SK-N-SH (cell line): ENCODE results near the gene ANKMY1. TPM values are rescaled to one million over a fixed set of nuclear protein-coding genes. Genes with fewer than 3 reads are reported as not detected.

ENCODE experiments used
- CTCF ChIA-PET: fragments of 300-600, 350-600 bp; formaldehyde crosslinking; extraction: SDS; loops from one replicate; lab custom pipeline; 2021; lab: Yijun Ruan, JAX
- POLR2A ChIA-PET: fragments of 350-600 bp; sonication (Branson Sonifier 250); formaldehyde crosslinking; extraction: SDS; loops from one replicate; lab custom pipeline; 2020; ENCODE audit warnings: antibody characterized with exemption, inconsistent platforms; lab: Yijun Ruan, JAX
- DNase-seq: peaks from one replicate; pipeline ENCODE4 v3.0.0; 2012
- H2AFZ ChIP-seq: fragments of 200-600 bp; sonication (generic); 2 replicates; pipeline ENCODE4 v1.8.1; 2016; ENCODE audit warnings: antibody characterized with exemption, mild to moderate bottlenecking, low read depth
- H3F3A ChIP-seq: fragments of 200-600 bp; sonication (generic); replicated peaks from 2 replicates; pipeline ENCODE3; 2016; ENCODE audit warnings: antibody characterized with exemption, mild to moderate bottlenecking; ENCODE audit not compliant: insufficient read depth
- H3K27ac ChIP-seq, 2 experiments: fragments of 200-500 bp in 1 of 2; fragments of 200-600 bp in 1 of 2; sonication (Bioruptor generic) in 1 of 2; sonication (generic), shearing (Covaris generic) in 1 of 2; 2 replicates each; pipeline versions ENCODE4 v1.5.1 to v1.6.1; 2014 to 2016; ENCODE audit warnings: low read depth in 2 of 2, inconsistent platforms in 1 of 2, low read length in 1 of 2, mild to moderate bottlenecking in 1 of 2, mixed read lengths in 1 of 2
- H3K27me3 ChIP-seq: fragments of 200-600 bp; sonication (generic), shearing (Covaris generic); 2 replicates; pipeline ENCODE4 v1.6.1; 2016; ENCODE audit warnings: mixed run types; ENCODE audit not compliant: insufficient read depth
- H3K36me3 ChIP-seq, 2 experiments: fragments of 200-500 bp in 1 of 2; fragments of 200-600 bp in 1 of 2; sonication (Bioruptor generic) in 1 of 2; sonication (generic) in 1 of 2; replicated peaks in 1 of 2; 2 replicates each; pipeline versions ENCODE3 to v1.5.1; 2014 to 2016; ENCODE audit warnings: low read length in 1 of 2, mild to moderate bottlenecking in 1 of 2; ENCODE audit not compliant: insufficient read depth in 2 of 2, control insufficient read depth in 1 of 2
- H3K4me1 ChIP-seq, 2 experiments: fragments of 200-500 bp in 1 of 2; fragments of 200-600 bp in 1 of 2; sonication (Bioruptor generic) in 1 of 2; sonication (generic), shearing (Covaris generic) in 1 of 2; 2 replicates each; pipeline versions ENCODE4 v1.5.1 to v1.6.1; 2014 to 2016; ENCODE audit warnings: low read depth in 1 of 2, low read length in 1 of 2, mixed run types in 1 of 2; ENCODE audit not compliant: insufficient read depth in 2 of 2, control insufficient read depth in 1 of 2
- H3K4me2 ChIP-seq: fragments of 200-600 bp; sonication (generic), shearing (Covaris generic); 2 replicates; pipeline ENCODE4 v1.6.1; 2017; ENCODE audit warnings: mixed run types
- H3K4me3 ChIP-seq, 2 experiments: fragments of 200-500 bp in 1 of 2; fragments of 200-600 bp in 1 of 2; sonication (Bioruptor generic) in 1 of 2; sonication (generic), shearing (Covaris generic) in 1 of 2; 2 replicates each; pipeline versions ENCODE4 v1.5.1 to v1.8.1; 2014 to 2016; ENCODE audit warnings: low read depth in 2 of 2, inconsistent platforms in 1 of 2, low read length in 1 of 2, mild to moderate bottlenecking in 1 of 2, mixed read lengths in 1 of 2, moderate library complexity in 1 of 2
- H3K79me2 ChIP-seq: fragments of 200-600 bp; sonication (generic); 2 replicates; pipeline ENCODE4 v1.8.1; 2017; ENCODE audit warnings: mild to moderate bottlenecking; ENCODE audit not compliant: insufficient read depth
- H3K9ac ChIP-seq: fragments of 200-600 bp; sonication (generic); 2 replicates; pipeline ENCODE4 v1.6.1; 2017; ENCODE audit warnings: mixed run types
- H3K9me2 ChIP-seq: fragments of 200-600 bp; sonication (generic); 2 replicates; pipeline ENCODE4 v1.6.1; 2017; ENCODE audit warnings: mixed run types
- H3K9me3 ChIP-seq: fragments of 200-600 bp; sonication (generic); 2 replicates; pipeline ENCODE4 v1.6.1; 2017; ENCODE audit warnings: mixed run types, mild to moderate bottlenecking, moderate library complexity
- H4K20me1 ChIP-seq: fragments of 200-600 bp; sonication (generic); 2 replicates; pipeline ENCODE4 v1.6.1; 2017; ENCODE audit warnings: mild to moderate bottlenecking, mixed run types; ENCODE audit not compliant: insufficient read depth
- CHD2 ChIP-seq: fragments of 150-350 bp; IDR thresholded peaks from 2 replicates; pipeline ENCODE4 v1.6.1; 2018; ENCODE audit warnings: low read length; ENCODE audit not compliant: partially characterized antibody
- EP300 ChIP-seq, 2 experiments: IDR thresholded peaks; 2 replicates each; pipeline versions ENCODE4 v1.4.0 to v1.6.1; 2012; ENCODE audit warnings: borderline replicate concordance in 1 of 2, low read depth in 1 of 2, low read length in 1 of 2
- GABPA ChIP-seq: IDR thresholded peaks from 2 replicates; pipeline ENCODE4 v1.4.0; 2012; ENCODE audit warnings: low read depth, mild to moderate bottlenecking
- MEF2A ChIP-seq: IDR thresholded peaks from 2 replicates; pipeline ENCODE4 v1.4.0; 2012; ENCODE audit warnings: low read depth, borderline replicate concordance
- RFX5 ChIP-seq: IDR thresholded peaks from 2 replicates; pipeline ENCODE4 v1.6.1; 2012; ENCODE audit warnings: mild to moderate bottlenecking, improper control_type of control experiment, low read length
- TAF1 ChIP-seq: IDR thresholded peaks from 2 replicates; pipeline ENCODE4 v1.6.1; 2012; ENCODE audit warnings: low read depth, mild to moderate bottlenecking, low read length, moderate library complexity, borderline replicate concordance
- TEAD4 ChIP-seq: IDR thresholded peaks from 2 replicates; pipeline ENCODE4 v1.4.0; 2012; ENCODE audit warnings: mild to moderate bottlenecking, borderline replicate concordance; ENCODE audit not compliant: insufficient read depth
- YY1 ChIP-seq: IDR thresholded peaks from 2 replicates; pipeline ENCODE4 v1.4.0; 2012; ENCODE audit warnings: low read depth, mild to moderate bottlenecking
- WGBS: methylation state at CpG from one replicate; pipeline ENCODE4 v1.1.6; 2017; ENCODE audit warnings: low lambda C conversion rate; 5-methylcytosine and 5-hydroxymethylcytosine counted together
- polyA plus RNA-seq, 3 experiments: library from polyadenylated mRNA; depleted of rRNA; stranded (reverse); fragments of >200 nt; gene quantifications; 2 replicates each; pipeline ENCODE4 v1.2.3, GENCODE V29; 2012
- TF ChIP-seq, protein P1 (sequence below): IDR thresholded peaks from 2 replicates; pipeline ENCODE4; 2012
- TF ChIP-seq, protein P2 (sequence below): fragments of 150-350 bp; IDR thresholded peaks from 2 replicates; pipeline ENCODE4 v1.6.1; 2016; ENCODE audit warnings: mild to moderate bottlenecking, low read depth, low read length
- TF ChIP-seq, protein P3 (sequence below): fragments of 150-350 bp; IDR thresholded peaks from 2 replicates; pipeline ENCODE4 v1.6.1; 2017; ENCODE audit warnings: antibody characterized with exemption, low read length, low read depth, borderline replicate concordance

The ANKMY1 gene
- polyA plus RNA-seq, 1 of the 3 experiments (the other 2 are of a cell fraction) = 12.1 TPM

DNA sequence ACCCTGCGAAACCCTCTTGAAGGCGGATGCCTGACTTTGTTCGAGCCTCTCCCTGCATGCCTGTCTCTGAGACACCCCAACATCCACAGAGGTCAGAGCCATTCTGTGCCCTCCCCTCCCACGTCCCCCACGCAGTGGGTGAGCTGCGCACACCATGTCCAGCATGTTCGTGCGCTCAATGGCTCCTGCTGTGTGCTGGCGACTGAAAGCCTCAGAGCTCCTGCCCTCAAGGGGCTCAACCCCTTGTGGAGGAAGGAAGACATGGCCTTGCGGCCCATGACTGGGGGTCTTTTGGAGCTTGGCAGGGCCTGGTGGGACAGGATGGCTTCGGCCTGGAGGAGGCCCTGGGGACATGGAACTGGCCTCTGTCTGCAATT is 45.7 kb downstream of the ANKMY1 start:
- no peaks in the 10 kb centered on the region for H4K20me1 ChIP-seq
- H3K4me2 ChIP-seq = no peak overlapping the region
- H2AFZ ChIP-seq = no peak overlapping the region
- H3K9me3 ChIP-seq = no peaks in the 10 kb centered on the region
- TF ChIP-seq TEAD4 = no peak
- TF ChIP-seq, protein P1, sequence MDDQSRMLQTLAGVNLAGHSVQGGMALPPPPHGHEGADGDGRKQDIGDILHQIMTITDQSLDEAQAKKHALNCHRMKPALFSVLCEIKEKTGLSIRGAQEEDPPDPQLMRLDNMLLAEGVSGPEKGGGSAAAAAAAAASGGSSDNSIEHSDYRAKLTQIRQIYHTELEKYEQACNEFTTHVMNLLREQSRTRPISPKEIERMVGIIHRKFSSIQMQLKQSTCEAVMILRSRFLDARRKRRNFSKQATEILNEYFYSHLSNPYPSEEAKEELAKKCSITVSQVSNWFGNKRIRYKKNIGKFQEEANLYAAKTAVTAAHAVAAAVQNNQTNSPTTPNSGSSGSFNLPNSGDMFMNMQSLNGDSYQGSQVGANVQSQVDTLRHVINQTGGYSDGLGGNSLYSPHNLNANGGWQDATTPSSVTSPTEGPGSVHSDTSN = no peak
- H3K4me1 ChIP-seq = no peaks in the 10 kb centered on the region; a peak in 1 of 4 replicates
- H3K9ac ChIP-seq = no peak overlapping the region
- no peaks in the 10 kb centered on the region for H3F3A ChIP-seq
- DNase-seq = no peak
- H3K79me2 ChIP-seq = no peaks in the 10 kb centered on the region
- no peaks in the 10 kb centered on the region for H3K9me2 ChIP-seq
- no peaks in the 10 kb centered on the region for H3K27me3 ChIP-seq
- ChIA-PET POLR2A (no interaction called here), CTCF (no interaction called here)
- WGBS = 86% methylated on average over 4 of the region's 11 CpGs
- H3K4me3 ChIP-seq = no peak overlapping the region
- no peak overlapping the region for H3K27ac ChIP-seq
- peaks cover 3 to 14% of the 10 kb centered on the region in 2 experiments for H3K36me3 ChIP-seq

DNA sequence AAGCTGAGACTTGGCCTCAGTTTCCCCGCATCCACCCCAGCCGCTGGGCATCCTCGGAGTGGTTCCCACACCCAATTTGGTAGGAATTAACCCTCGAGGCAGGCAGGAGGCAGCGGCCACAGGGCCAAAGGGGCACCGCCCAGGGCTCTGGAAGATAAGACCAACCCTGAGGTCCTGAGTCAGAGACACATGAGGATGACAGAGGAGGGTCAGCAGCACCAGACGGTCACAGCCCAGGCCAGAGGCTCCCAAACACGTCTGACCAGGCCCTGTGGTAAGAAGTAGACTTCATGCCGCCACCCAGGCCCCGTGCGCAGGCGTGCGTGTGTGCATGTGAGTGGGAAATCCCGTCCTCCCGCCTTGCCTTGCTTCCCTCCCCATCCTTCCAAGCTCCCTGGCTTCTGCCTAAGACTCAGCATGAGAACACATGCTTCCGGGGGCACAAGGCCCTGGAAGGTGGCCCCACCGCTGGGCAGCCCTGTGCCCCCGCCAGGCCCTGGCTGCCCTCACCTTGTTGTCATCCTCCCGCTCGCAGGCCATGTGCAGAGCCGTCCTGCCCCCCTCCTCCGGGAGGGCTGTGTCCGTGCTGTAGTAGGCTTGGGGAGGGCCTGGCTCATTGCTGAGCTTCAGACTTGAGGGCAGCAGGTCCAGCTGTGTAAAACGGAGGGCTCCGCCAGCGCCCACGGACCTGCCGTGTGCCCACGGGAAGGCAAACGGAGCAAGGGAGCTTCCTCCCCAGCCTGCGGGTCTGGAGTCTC is 46.3 kb downstream of the ANKMY1 start:
- no peak overlapping the region for H2AFZ ChIP-seq
- no peaks in the 10 kb centered on the region for H4K20me1 ChIP-seq
- H3K9me2 ChIP-seq = no peaks in the 10 kb centered on the region
- H3K36me3 ChIP-seq = peaks cover 3 to 14% of the 10 kb centered on the region in 2 experiments
- no peaks in the 10 kb centered on the region for H3K79me2 ChIP-seq
- TF ChIP-seq, protein P2, sequence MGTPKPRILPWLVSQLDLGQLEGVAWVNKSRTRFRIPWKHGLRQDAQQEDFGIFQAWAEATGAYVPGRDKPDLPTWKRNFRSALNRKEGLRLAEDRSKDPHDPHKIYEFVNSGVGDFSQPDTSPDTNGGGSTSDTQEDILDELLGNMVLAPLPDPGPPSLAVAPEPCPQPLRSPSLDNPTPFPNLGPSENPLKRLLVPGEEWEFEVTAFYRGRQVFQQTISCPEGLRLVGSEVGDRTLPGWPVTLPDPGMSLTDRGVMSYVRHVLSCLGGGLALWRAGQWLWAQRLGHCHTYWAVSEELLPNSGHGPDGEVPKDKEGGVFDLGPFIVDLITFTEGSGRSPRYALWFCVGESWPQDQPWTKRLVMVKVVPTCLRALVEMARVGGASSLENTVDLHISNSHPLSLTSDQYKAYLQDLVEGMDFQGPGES = no peak
- WGBS = 91% methylated on average over 15 of the region's 31 CpGs
- H3K27ac ChIP-seq = no peak overlapping the region
- H3K27me3 ChIP-seq = no peaks in the 10 kb centered on the region
- H3K4me2 ChIP-seq = no peak overlapping the region
- H3F3A ChIP-seq = no peaks in the 10 kb centered on the region
- POLR2A ChIA-PET = no interaction called here
- no peak overlapping the region for H3K4me3 ChIP-seq
- no peak for DNase-seq
- H3K4me1 ChIP-seq = no peaks in the 10 kb centered on the region; a peak in 1 of 4 replicates
- no peak overlapping the region for H3K9ac ChIP-seq
- CTCF ChIA-PET = no interaction called here
- no peaks in the 10 kb centered on the region for H3K9me3 ChIP-seq

DNA sequence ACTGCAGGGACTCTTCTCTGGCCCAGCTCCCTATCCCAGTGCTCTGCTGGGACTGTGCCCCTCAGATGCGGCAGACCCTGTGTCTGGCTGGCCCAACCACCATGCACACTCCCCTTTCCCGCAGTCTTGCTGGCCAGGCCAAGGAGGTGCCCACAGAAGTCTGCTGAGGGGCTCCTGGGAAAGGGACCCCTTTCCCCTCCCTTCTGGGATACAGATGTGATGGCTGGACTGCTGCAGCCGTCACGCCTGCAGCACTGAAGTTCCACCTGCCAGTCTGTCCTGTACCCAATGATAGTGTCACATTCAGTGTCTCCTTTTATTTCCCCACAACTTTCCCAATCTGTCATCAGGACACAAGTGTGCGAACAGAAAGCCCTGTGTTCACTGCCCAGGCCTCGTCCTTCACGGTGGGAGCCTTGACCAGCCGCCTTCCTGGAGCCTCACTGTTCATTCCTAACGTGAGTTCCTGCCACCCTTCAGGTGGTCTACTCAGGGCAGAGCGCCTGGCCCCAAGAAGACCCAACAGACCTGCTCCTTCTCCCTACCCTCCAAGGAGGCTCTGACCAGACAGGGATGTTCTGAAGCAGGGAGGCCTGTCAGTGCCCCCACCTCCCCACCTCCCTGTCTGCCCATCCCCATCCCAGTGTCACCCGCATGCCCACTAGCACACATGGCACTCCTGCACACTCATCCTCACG is 47.1 kb downstream of the ANKMY1 start:
- Histone ChIP-seq H3K9me2 (no peaks in the 10 kb centered on the region), H3K9ac (no peak overlapping the region), H3K4me1 (no peaks in the 10 kb centered on the region; a peak in 1 of 4 replicates), H3K27me3 (no peaks in the 10 kb centered on the region), H3K27ac (no peak overlapping the region), H3K4me2 (no peak overlapping the region), H4K20me1 (no peaks in the 10 kb centered on the region), H3K36me3 (peaks cover 3 to 12% of the 10 kb centered on the region in 2 experiments), H3K4me3 (no peak overlapping the region), H3K79me2 (no peaks in the 10 kb centered on the region), H2AFZ (no peak overlapping the region), H3K9me3 (no peaks in the 10 kb centered on the region), H3F3A (no peaks in the 10 kb centered on the region)
- WGBS = 92% methylated on average over 12 of the region's 12 CpGs
- ChIA-PET POLR2A (no interaction called here), CTCF (no interaction called here)
- TF ChIP-seq EP300 (IDR thresholded peaks at IDR 0.05; ENCODE audit: borderline replicate concordance in 1 of 2, low read depth in 1 of 2, low read length in 1 of 2) (no peak), TAF1 (no peak), TEAD4 (no peak), YY1 (no peak), MEF2A (no peak), RFX5 (no peak), GABPA (no peak), CHD2 (no peak)
- TF ChIP-seq, protein P2 = no peak
- TF ChIP-seq, protein P3, sequence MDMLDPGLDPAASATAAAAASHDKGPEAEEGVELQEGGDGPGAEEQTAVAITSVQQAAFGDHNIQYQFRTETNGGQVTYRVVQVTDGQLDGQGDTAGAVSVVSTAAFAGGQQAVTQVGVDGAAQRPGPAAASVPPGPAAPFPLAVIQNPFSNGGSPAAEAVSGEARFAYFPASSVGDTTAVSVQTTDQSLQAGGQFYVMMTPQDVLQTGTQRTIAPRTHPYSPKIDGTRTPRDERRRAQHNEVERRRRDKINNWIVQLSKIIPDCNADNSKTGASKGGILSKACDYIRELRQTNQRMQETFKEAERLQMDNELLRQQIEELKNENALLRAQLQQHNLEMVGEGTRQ = no peak
- DNase-seq = peak; percentile 5
